HepG2 (cell line): ENCODE measurements around the gene VAC14. TPM values are rescaled to one million over a fixed set of nuclear protein-coding genes. Genes with fewer than 3 reads are reported as not detected.
A peak's percentile ranks its signal among the peaks of the same experiment; 100 is the strongest.

Source experiments
- ARID2 ChIP-seq: sonication (generic); formaldehyde crosslinking; IDR thresholded peaks from 2 replicates; pipeline ENCODE4 v1.8.1; 2022; ENCODE audit warnings: mild to moderate bottlenecking, missing genetic modification reagents, borderline replicate concordance
- CSRNP1 ChIP-seq: sonication (generic); formaldehyde crosslinking; IDR thresholded peaks from 2 replicates; pipeline ENCODE4 v1.8.1; 2023; ENCODE audit warnings: mild to moderate bottlenecking, missing genetic modification reagents
- EZH2 ChIP-seq: conservative IDR thresholded peaks from 2 replicates; pipeline ENCODE4 v1.6.1; 2012; ENCODE audit warnings: mild to moderate bottlenecking, low read depth, low read length, moderate library complexity
- KLF15 ChIP-seq: sonication (generic); formaldehyde crosslinking; IDR thresholded peaks from 2 replicates; pipeline ENCODE4 v1.8.1; 2023; ENCODE audit warnings: borderline replicate concordance, mild to moderate bottlenecking, inconsistent platforms, missing genetic modification reagents, mixed read lengths
- NFATC3 ChIP-seq: sonication (generic); formaldehyde crosslinking; IDR thresholded peaks from 2 replicates; pipeline ENCODE4 v1.5.1; 2020; ENCODE audit warnings: mild to moderate bottlenecking, missing genetic modification reagents
- NONO ChIP-seq, 2 experiments: fragments of 450-650 bp in 1 of 2; sonication (generic) in 1 of 2; formaldehyde crosslinking in 1 of 2; IDR thresholded peaks in 1 of 2; conservative IDR thresholded peaks in 1 of 2; 2 replicates each; pipeline versions ENCODE4 v1.6.1 to v1.8.0; 2017 to 2022; ENCODE audit warnings: mild to moderate bottlenecking in 1 of 2, missing genetic modification reagents in 1 of 2, moderate library complexity in 1 of 2
- SNAPC4 ChIP-seq: sonication (generic); formaldehyde crosslinking; IDR thresholded peaks from 2 replicates; pipeline ENCODE4 v1.4.0; 2020; ENCODE audit warnings: mild to moderate bottlenecking, missing genetic modification reagents
- TFE3 ChIP-seq: IDR thresholded peaks from 2 replicates; pipeline ENCODE4 v1.6.1; 2016
- ZC3H13 ChIP-seq: sonication (generic); formaldehyde crosslinking; IDR thresholded peaks from 2 replicates; pipeline ENCODE4 v1.8.1; 2023; ENCODE audit warnings: mild to moderate bottlenecking, missing genetic modification reagents, moderate library complexity
- ZNF180 ChIP-seq: sonication (generic); formaldehyde crosslinking; IDR thresholded peaks from 2 replicates; pipeline ENCODE4 v1.4.0; 2020; ENCODE audit warnings: low read depth, missing genetic modification reagents, borderline replicate concordance
- ZNF331 ChIP-seq: sonication (generic); formaldehyde crosslinking; IDR thresholded peaks from 2 replicates; pipeline ENCODE4 v1.4.0; 2020; ENCODE audit warnings: missing genetic modification reagents
- ZNF746 ChIP-seq: sonication (generic); formaldehyde crosslinking; IDR thresholded peaks from 2 replicates; pipeline ENCODE4 v1.8.0; 2022; ENCODE audit warnings: mild to moderate bottlenecking, missing genetic modification reagents
- polyA plus RNA-seq, 8 experiments: library from polyadenylated mRNA; depleted of rRNA in 3 of 8; stranded (reverse) in 7 of 8; unstranded in 1 of 8; fragments of >200 nt; fragmentation: Illumina TruSeq in 4 of 8; extraction: Trizol in 4 of 8; gene quantifications; 2 replicates each; pipeline versions ENCODE4 v1.2.1 to v1.2.3, GENCODE V29; 2011 to 2016; ENCODE audit warnings: low read depth in 4 of 8, missing spikeins in 1 of 8, mixed read lengths in 1 of 8; ENCODE audit not compliant: insufficient read depth in 1 of 8
- total RNA-seq, 5 experiments: library from RNA; depleted of rRNA; stranded (reverse); fragments of >200 nt; fragmentation: Illumina TruSeq; extraction: Trizol; gene quantifications; 2 replicates each; pipeline ENCODE4 v1.2.3, GENCODE V29; 2016; ENCODE audit warnings: low read depth in 1 of 5
- TF ChIP-seq, protein P1 (sequence below): sonication (generic); formaldehyde crosslinking; conservative IDR thresholded peaks from 2 replicates; pipeline ENCODE4 v1.4.0; 2020; ENCODE audit warnings: missing genetic modification reagents
- TF ChIP-seq, protein P2 (sequence below): sonication (generic); formaldehyde crosslinking; IDR thresholded peaks from 2 replicates; pipeline ENCODE4 v1.8.1; 2023; ENCODE audit warnings: mild to moderate bottlenecking, moderate library complexity, missing genetic modification reagents

VAC14 gene
- total and polyA plus RNA-seq, 2 of the 13 experiments (the other 11 are each of a cell fraction or from before 2014, with no cell fraction given), result 23.5 to 24.6 TPM

DNA sequence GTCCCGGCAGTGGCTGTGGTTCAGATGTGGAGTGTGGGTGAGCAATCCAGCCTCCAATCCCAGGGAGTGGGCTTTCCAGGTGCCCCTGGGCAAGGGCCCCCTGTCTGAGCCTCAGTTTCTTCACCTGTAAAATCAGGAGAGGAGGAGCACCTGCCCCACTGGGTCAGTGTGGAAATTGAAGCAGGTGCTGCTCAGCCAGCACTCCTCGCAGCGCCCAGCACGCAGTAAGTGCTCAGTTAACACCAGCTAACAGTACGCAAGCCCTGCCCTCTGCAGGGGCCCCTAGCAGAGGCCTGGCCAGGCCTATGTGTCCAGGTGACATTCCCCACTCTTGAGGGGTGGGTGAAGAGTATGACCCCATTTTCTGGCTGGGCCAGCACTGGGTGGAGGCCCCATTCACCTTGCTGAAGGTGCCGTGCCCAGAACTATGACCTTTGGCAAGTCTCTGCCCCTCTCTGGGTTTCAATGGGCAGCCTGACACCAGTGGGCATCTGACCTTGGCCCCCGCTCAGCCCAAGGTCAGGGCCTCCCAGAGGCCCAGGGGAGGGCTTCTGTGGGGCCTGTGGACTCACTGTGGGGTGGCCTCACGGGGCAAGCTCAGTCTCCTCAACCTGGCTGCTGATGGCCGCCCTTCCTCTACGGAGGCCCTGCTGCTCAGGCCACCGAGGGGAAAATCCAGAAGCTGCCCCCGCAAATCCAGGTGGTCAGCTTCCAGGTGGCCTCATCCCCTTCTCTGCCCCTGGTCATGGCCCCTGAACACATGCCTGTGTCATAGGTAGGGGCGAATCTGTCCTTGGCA is 117.6 kb downstream of the VAC14 start (continued):
- TF ChIP-seq TFE3 (no peak), KLF15 (no peak; the same call in 1 of the 2 replicates), ZNF746 (CRISPR knock-in tag) (peak; percentile 97), NONO (IDR thresholded peaks at IDR 0.05) (no peak), NONO (CRISPR knock-in tag; conservative IDR thresholded peaks at IDR 0.05) (peak; percentile 17; the same call in 1 of the 2 replicates), ARID2 (0 out of 2 replicates have a peak, but pooled peaks have one; percentile 7), CSRNP1 (CRISPR knock-in tag) (0 out of 2 replicates have a peak, but pooled peaks have one; percentile 3), ZC3H13 (CRISPR knock-in tag) (0 out of 2 replicates have a peak, but pooled peaks have one; percentile 36), SNAPC4 (no peak), NFATC3 (CRISPR knock-in tag) (no peak), ZNF331 (CRISPR knock-in tag) (no peak; the same call in 1 of the 2 replicates), EZH2 (no peak), ZNF180 (0 out of 2 replicates have a peak, but pooled peaks have one; percentile 15)
- TF ChIP-seq, protein P1, sequence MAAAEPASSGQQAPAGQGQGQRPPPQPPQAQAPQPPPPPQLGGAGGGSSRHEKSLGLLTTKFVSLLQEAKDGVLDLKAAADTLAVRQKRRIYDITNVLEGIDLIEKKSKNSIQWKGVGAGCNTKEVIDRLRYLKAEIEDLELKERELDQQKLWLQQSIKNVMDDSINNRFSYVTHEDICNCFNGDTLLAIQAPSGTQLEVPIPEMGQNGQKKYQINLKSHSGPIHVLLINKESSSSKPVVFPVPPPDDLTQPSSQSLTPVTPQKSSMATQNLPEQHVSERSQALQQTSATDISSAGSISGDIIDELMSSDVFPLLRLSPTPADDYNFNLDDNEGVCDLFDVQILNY (CRISPR knock-in tag), result no peak
- TF ChIP-seq, protein P2, sequence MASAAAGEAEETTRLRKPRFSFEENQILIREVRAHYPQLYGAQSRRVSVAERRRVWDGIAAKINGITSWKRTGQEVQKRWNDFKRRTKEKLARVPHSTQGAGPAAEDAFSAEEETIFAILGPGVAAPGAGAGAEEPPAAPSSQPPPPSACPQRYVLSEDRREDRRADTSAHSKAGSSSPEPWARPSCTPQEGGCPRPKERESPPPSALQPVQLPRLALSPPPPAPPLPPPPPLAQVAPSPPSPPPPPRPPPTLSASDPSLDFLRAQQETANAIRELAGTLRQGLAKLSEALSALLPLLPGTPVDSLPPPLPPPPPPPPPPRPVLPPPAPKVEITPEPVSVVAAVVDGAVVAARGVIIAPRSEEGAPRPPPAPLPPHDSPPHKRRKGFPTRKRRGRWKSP (CRISPR knock-in tag), result peak; percentile 83; the same call in 1 of the 2 replicates
